HFFc6 (cell line): ENCODE measurements around the gene CEACAM6. TPM values are rescaled to one million over a fixed set of nuclear protein-coding genes. Genes with fewer than 3 reads are reported as not detected.

Source experiments
- DNase-seq: peaks from one replicate; pipeline ENCODE4 v3.0.0-alpha.2; 2018
- H3K27ac Mint-ChIP-seq: 2 replicates; pipeline ENCODE4 v1.8.0; 2020; ENCODE audit warnings: mild to moderate bottlenecking, mixed read lengths
- H3K27me3 Mint-ChIP-seq: 2 replicates; pipeline ENCODE4 v1.8.0; 2021; ENCODE audit warnings: mild to moderate bottlenecking, moderate library complexity, mixed read lengths; ENCODE audit not compliant: insufficient read depth
- H3K36me3 Mint-ChIP-seq: 2 replicates; pipeline ENCODE4 v1.8.0; 2021; ENCODE audit warnings: low read depth, mixed read lengths
- H3K4me1 Mint-ChIP-seq: 2 replicates; pipeline ENCODE4 v1.8.0; 2020; ENCODE audit warnings: low read depth, mixed read lengths
- H3K4me3 Mint-ChIP-seq: 2 replicates; pipeline ENCODE4 v1.8.0; 2020; ENCODE audit warnings: mild to moderate bottlenecking, moderate library complexity, mixed read lengths
- H3K9me3 Mint-ChIP-seq: 2 replicates; pipeline ENCODE4 v1.8.0; 2020; ENCODE audit warnings: mild to moderate bottlenecking, mixed read lengths
- CTCF ChIP-seq: fragments of 200-600 bp; sonication (generic); IDR thresholded peaks from 2 replicates; pipeline ENCODE4 v1.5.0; 2021; ENCODE audit warnings: antibody characterized with exemption, mild to moderate bottlenecking
- total RNA-seq, 6 experiments: library from RNA; stranded (reverse); fragmentation: NEBNext Ultra II Directional; extraction: Animal tissue kit (Norgen Biotek cat#: 25700); gene quantifications; 2 replicates in 1 of 6; 3 replicates in 5 of 6; pipeline ENCODE4 v1.2.3, GENCODE V29; 2021

The CEACAM6 gene
- total RNA-seq, 6 experiments from 2014 or later, result not detected

GRCh38 chr19:41709951-41710645, 45.2 kb upstream of the CEACAM6 start:
- H3K9me3 Mint-ChIP-seq, result no peaks in the 10 kb centered on the region
- TF ChIP-seq CTCF, result no peak
- no peaks in the 10 kb centered on the region for H3K36me3 Mint-ChIP-seq
- no peak overlapping the region for H3K27ac Mint-ChIP-seq
- H3K4me3 Mint-ChIP-seq, result no peak overlapping the region
- peaks cover 46% of the 10 kb centered on the region for H3K27me3 Mint-ChIP-seq
- DNase-seq, result no peak
- no peaks in the 10 kb centered on the region for H3K4me1 Mint-ChIP-seq

- DNase-seq, result no peak
- no peaks in the 10 kb centered on the region for H3K4me1 Mint-ChIP-seq
- no peak for TF ChIP-seq CTCF
- H3K4me3 Mint-ChIP-seq, result no peak overlapping the region
- H3K36me3 Mint-ChIP-seq, result no peaks in the 10 kb centered on the region
- no peaks in the 10 kb centered on the region for H3K9me3 Mint-ChIP-seq
- no peak overlapping the region for H3K27ac Mint-ChIP-seq
- H3K27me3 Mint-ChIP-seq, result peaks cover 56% of the 10 kb centered on the region
These were observed 43.7 kb upstream of the CEACAM6 start for GRCh38 chr19:41711376-41712261.

- TF ChIP-seq CTCF, result no peak
- Mint-ChIP-seq H3K4me1 (no peaks in the 10 kb centered on the region), H3K27me3 (peaks cover 53% of the 10 kb centered on the region), H3K36me3 (no peaks in the 10 kb centered on the region), H3K4me3 (no peak overlapping the region), H3K27ac (no peak overlapping the region), H3K9me3 (no peaks in the 10 kb centered on the region)
- no peak for DNase-seq
These were observed 40.7 kb upstream of the CEACAM6 start for GRCh38 chr19:41714598-41714997.

- H3K36me3 Mint-ChIP-seq, result no peaks in the 10 kb centered on the region
- peaks cover 33% of the 10 kb centered on the region for H3K27me3 Mint-ChIP-seq
- TF ChIP-seq CTCF, result no peak
- no peak overlapping the region for H3K27ac Mint-ChIP-seq
- no peaks in the 10 kb centered on the region for H3K4me1 Mint-ChIP-seq
- no peak for DNase-seq
- H3K4me3 Mint-ChIP-seq, result no peak overlapping the region
- H3K9me3 Mint-ChIP-seq, result no peaks in the 10 kb centered on the region
These were observed 36.6 kb upstream of the CEACAM6 start for GRCh38 chr19:41718761-41719160.

GRCh38 chr19:41720103-41720502, 35.2 kb upstream of the CEACAM6 start:
- H3K9me3 Mint-ChIP-seq, result no peaks in the 10 kb centered on the region
- peaks cover 24% of the 10 kb centered on the region for H3K27me3 Mint-ChIP-seq
- no peak overlapping the region for H3K27ac Mint-ChIP-seq
- DNase-seq, result no peak
- H3K36me3 Mint-ChIP-seq, result no peaks in the 10 kb centered on the region
- no peak overlapping the region for H3K4me3 Mint-ChIP-seq
- no peaks in the 10 kb centered on the region for H3K4me1 Mint-ChIP-seq
- no peak for TF ChIP-seq CTCF
